Lower leg skin (tissue), 4 donors: ENCODE measurements around the gene FLYWCH1. TPM values are rescaled to one million over a fixed set of nuclear protein-coding genes. Genes with fewer than 3 reads are reported as not detected.
A peak's percentile ranks its signal among the peaks of the same experiment; 100 is the strongest.

Source experiments
- DNase-seq, 2 donors: peaks; one replicate each; pipeline ENCODE4 v3.0.0-alpha.2; 2019; ENCODE audit warnings: low spot score in 2 of 2
- H3K4me3 ChIP-seq: fragments of 200-600 bp; sonication (generic); 2 replicates; pipeline ENCODE4 v1.5.1; 2017; ENCODE audit warnings: mild to moderate bottlenecking, low read depth; ENCODE audit not compliant: poor library complexity, severe bottlenecking
- POLR2A ChIP-seq, 2 donors: fragments of 450-650 bp; IDR thresholded peaks; one replicate each; pipeline ENCODE4 v1.6.1; 2016 to 2017; ENCODE audit warnings: antibody characterized with exemption in 2 of 2, mild to moderate bottlenecking in 1 of 2, moderate library complexity in 1 of 2
- WGBS, 2 donors: methylation state at CpG; one replicate each; pipeline ENCODE4 v1.1.5; 2018; 5-methylcytosine and 5-hydroxymethylcytosine counted together
- intact Hi-C: fragments of 100-400 bp; cut with DNase I; formaldehyde crosslinking; loops from one replicate; pipeline ENCODE4 v1.15.0; 2023; ENCODE audit warnings: low total_unique reads
- total RNA-seq, 4 donors: library from RNA; depleted of rRNA; stranded (reverse); fragments of >200 nt; gene quantifications; one replicate each; pipeline ENCODE4 v1.1.0, GENCODE V29; 2016
- TF ChIP-seq, protein P1 (sequence below), 3 donors: fragments of 450-650 bp; IDR thresholded peaks; one replicate each; pipeline ENCODE4 v1.5.1; 2016; ENCODE audit warnings: antibody characterized with exemption in 3 of 3, mild to moderate bottlenecking in 3 of 3, moderate library complexity in 2 of 3

FLYWCH1 gene
- total RNA-seq, 4 donors from 2014 or later = 36.9 to 61.4 (median 46.0) TPM

DNA sequence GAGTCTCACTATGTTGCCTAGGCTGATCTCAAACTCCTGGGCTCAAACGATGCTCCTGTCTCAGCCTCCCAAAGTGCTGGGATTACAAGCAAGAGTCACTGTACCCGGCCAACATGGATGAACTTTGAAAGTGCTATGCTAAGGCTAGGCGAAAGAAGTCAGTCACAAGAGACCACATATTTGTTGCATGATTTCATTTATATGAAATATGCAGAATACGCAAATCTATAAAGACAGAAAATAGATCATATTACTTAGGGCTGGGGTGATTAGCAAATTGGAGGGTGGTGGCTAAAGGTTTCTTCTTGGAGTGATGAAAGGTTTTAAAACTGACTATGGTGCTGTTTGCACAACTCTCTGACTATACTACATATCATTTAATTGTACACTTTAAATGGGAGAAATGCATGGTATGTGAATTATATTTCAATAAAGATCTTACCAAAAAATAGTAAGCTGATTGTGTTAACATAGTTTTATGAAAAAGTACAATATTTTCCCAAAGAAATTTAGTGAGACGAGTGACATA, 1.2 kb upstream of the FLYWCH1 start:
- DNase-seq = no peak
- TF ChIP-seq, protein P1, sequence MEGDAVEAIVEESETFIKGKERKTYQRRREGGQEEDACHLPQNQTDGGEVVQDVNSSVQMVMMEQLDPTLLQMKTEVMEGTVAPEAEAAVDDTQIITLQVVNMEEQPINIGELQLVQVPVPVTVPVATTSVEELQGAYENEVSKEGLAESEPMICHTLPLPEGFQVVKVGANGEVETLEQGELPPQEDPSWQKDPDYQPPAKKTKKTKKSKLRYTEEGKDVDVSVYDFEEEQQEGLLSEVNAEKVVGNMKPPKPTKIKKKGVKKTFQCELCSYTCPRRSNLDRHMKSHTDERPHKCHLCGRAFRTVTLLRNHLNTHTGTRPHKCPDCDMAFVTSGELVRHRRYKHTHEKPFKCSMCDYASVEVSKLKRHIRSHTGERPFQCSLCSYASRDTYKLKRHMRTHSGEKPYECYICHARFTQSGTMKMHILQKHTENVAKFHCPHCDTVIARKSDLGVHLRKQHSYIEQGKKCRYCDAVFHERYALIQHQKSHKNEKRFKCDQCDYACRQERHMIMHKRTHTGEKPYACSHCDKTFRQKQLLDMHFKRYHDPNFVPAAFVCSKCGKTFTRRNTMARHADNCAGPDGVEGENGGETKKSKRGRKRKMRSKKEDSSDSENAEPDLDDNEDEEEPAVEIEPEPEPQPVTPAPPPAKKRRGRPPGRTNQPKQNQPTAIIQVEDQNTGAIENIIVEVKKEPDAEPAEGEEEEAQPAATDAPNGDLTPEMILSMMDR (IDR thresholded peaks at IDR 0.05) = no peak
- no peak for TF ChIP-seq POLR2A (IDR thresholded peaks at IDR 0.05)
- H3K4me3 ChIP-seq = no peak overlapping the region
- intact Hi-C loops = no loop called here
- WGBS, 2 donors = 56 to 57% methylated on average over 5 of the region's 5 CpGs

DNA sequence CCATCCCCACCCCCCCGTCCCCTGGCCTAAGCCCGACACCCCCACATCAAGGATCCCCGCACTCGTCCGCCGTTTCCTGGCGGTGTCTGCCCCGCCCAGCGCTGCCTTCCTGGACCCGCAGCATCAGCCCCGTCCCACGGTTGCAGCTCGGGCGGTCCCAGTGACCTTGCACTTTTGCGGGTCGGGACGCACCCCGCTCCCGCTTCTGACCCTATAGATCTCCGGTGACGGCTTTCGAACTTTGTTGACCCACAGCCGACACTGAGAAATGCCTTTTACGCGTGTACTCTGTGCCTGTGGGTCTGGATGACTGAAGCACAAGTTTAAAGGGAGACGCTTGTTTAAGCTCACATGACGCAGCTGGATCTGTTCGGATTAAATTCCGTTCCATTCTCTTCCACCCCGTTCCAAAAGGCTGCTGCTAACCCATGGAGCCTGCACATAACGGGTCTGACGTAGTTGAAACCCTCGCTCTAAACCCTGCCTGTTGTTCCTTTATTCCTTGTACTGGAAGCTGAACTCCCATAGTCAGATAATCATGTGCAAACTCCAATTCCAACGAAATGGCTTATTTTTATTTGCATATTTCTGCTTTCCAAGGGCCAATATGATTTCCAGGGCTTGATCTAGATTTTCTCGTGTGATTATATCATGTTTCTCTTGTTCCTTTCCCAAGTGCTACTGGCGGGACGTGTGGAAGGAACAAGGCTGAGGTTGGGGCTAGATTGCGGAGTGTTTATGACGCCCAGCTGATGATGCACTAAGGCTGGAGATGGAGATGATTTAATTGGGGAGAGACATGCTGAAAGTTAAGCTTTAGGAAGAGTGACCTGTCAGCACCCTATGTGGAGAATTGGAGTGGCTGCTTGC, 834 bp downstream of the FLYWCH1 start:
- intact Hi-C loops = no loop called here
- H3K4me3 ChIP-seq = peak overlapping the region; percentile 71
- no peak for TF ChIP-seq POLR2A (IDR thresholded peaks at IDR 0.05)
- TF ChIP-seq, protein P1 (IDR thresholded peaks at IDR 0.05) = no peak
- DNase-seq = peak in 1 of 2 donors; percentile 90
- 3 to 5% methylated on average over 22 to 25 of the region's 39 CpGs for WGBS, 2 donors

DNA sequence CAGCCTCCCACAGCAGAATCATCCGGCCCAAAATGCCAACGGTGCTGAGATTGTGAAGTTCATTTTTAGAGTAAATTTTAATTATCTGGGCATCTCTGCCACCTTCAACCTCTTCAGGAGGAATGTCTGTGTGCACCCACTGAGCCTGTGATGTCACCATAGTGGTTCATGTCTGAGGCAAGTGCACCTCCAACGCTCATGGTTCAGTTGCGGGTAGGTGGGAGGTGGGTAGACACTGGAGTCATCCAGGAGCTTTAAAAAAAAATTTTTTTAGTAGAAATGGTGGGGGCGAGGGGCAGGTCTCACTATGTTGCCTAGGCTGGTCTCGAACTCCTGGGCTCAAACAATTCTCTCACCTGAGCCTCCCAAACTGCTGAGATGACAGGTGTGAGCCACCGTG, 1.9 kb downstream of the FLYWCH1 start:
- WGBS, 2 donors = 87 to 89% methylated on average over 7 of the region's 7 CpGs
- DNase-seq = no peak
- H3K4me3 ChIP-seq = no peak overlapping the region
- intact Hi-C loops = no loop called here
- TF ChIP-seq, protein P1 (IDR thresholded peaks at IDR 0.05) = no peak
- TF ChIP-seq POLR2A (IDR thresholded peaks at IDR 0.05) = no peak

DNA sequence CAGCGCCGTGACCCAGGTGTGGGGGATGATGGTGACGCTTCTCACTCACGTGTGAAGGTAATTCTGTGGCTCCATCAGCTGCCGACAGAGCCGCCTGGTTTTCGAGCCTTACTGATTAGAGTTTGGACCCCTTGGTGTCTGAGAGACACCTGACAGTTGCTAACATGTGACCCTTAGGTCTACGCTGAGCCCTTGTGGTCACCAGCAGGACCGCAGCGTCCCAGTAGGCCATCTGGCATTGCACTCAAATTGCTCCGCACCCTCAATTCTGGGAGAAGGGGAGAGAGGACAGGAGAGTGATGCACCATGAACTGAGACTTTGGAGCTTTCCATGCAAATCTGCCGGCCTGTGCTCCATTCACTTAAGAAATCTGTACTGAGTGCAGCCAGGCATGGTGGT, 2.5 kb downstream of the FLYWCH1 start:
- no peak for DNase-seq
- whole genome bisulfite sequencing, 2 donors = 85 to 95% methylated on average over 12 of the region's 12 CpGs
- TF ChIP-seq, protein P1 (IDR thresholded peaks at IDR 0.05) = no peak
- TF ChIP-seq POLR2A (IDR thresholded peaks at IDR 0.05) = no peak
- H3K4me3 ChIP-seq = no peak overlapping the region
- intact Hi-C loops = no loop called here

DNA sequence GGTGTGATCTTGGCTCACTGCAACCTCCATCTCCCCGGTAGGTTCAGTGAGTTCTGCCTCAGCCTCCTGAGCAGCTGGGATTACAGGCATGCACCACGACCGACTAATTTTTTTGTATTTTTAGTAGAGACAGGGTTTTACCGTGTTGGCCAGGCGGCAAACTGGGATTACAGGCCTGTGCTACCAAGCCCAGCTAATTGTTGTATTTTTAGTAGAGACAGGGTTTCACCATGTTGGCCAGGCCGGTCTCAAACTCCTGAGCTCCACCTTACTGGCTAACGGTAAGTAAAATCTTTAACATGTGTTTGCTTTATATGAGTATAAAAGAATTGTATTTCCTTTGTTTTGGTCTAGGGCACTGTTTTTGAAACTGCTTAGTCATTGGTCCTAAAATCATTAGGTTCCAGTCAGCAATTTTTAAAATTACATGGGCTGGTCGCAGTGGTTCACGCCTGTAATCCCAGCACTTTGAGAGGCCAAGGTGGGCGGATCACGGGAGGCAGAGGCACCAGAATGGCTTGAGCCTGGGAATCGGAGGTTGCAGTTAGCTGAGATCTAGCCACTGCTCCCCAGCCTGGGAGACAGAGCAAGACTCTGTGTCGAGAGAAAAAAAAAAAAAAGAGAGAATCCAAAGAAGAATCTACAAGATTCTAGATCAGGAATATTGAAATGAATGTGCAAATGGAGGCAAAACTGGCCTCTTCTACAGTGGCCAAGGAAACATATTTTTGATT, 3.6 kb downstream of the FLYWCH1 start:
- no peak overlapping the region for H3K4me3 ChIP-seq
- intact Hi-C loops = no loop called here
- no peak for DNase-seq
- TF ChIP-seq, protein P1 (IDR thresholded peaks at IDR 0.05) = no peak
- TF ChIP-seq POLR2A (IDR thresholded peaks at IDR 0.05) = no peak
- WGBS, 2 donors = 63 to 72% methylated on average over 13 of the region's 13 CpGs
